HG03066 (cell line): ENCODE data around the gene RAB6B.

ENCODE experiments used
- ATAC-seq: cut with Tn5 transposase; IDR thresholded peaks from one replicate; pipeline ENCODE4 v1.9.1; 2021; ENCODE audit warnings: low read depth; ENCODE audit not compliant: unreplicated experiment

The RAB6B gene

DNA sequence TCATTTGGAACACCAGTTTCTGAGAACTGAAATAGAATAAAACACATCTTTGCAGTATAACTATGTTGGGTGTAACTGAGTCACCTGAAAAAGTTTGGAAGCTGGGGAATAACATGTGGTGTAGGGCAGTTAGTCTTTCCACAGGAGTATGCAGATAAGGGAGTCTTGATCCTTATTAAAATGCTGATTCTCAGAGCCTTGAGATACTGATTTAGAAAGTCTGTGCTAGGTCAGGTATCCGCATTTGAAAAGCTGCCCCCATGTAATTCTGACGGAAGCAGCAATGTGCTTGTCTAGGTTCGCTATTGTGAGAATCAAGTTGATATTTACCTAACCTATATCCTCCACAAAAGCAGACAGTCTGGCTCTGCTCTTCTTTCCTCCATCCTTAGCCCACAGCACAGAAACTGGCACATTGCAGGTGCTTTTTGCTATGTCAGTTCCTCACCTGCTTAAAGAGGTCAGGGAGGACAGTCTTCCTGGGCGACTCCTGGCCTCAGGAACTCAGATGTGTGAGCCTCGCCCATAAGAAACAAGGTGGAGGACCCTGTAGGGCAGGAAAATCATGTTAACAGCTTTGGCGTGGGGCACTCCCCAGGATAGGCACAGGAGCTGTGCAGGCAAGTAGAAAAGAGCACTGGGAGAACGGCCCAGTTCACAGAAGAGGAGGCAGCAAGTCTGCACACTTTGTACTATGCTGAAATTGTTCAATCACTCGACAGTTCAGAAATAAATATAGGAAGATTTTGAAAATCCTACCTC is 117.7 kb downstream of the RAB6B start:
- ATAC-seq, result no peak

DNA sequence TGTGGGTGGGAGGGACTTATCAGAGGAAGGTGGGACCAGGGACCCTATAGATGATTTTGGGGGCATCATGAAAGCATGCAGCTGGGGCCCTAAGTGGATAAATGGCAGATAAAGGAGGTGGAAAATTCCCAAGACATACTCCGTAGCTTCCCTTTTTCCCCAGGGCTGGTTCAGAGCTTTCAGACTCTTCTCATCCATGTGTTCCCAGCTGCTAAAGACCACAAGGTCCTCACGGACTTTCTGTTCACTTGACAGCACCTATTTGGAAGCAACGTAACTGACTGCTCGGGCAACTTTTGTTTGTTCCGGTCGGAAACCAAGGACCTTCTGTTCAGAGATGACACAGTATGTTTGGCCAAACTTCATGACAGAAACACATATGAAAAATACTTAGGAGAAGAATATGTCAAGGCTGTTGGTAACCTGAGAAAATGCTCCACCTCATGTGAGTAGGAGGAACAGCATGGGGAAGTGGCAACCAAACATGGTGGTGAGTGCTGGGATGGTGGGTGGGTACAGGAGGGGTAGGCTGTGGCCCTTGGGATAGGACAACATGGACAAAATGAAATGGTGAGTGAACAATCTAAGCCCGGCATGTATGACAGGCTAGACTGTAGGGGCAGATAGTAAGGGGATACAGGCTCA is 118.8 kb downstream of the RAB6B start:
- ATAC-seq, result no peak

DNA sequence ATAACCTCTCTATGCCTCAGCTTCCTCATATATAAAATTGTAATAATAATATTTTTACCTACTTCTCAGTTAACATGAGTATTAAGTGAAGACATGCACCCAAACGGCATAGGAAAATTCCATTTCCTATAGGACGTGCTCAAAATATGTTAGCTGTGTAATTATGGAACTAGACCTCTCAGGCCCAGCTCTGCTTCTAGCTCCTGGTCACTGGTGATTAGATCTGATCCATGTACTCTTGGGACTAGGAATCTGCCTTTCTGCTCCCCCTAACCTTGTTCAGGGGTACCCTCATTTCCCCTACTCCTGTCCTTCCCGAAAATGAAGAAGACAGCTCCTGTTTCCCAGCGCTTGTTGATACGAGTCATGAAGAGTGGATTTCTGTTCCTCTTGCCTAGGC is 119.8 kb downstream of the RAB6B start:
- no peak for ATAC-seq

DNA sequence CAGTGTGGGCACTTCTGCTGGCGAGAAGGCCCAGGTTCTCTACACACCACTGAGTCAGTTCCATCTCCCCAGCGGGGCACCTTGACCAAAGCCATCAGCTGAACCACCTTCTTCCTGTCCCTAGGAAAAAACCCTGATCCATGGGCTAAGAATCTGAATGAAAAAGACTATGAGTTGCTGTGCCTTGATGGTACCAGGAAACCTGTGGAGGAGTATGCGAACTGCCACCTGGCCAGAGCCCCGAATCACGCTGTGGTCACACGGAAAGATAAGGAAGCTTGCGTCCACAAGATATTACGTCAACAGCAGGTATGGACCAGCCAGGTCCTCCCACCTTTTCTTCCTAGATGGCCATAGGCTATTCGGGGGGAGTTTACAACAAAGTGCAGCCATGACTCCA is 120.4 kb downstream of the RAB6B start:
- ATAC-seq, result no peak
